Measurements from ENCODE around the gene MAPK7. TPM values are rescaled to one million over a fixed set of nuclear protein-coding genes. Genes with fewer than 3 reads are reported as not detected.
A peak's percentile ranks its signal among the peaks of the same experiment; 100 is the strongest.

The MAPK7 gene
- total and polyA plus RNA-seq, 2 of the 4 experiments (the other 2 are of a cell fraction): 9.7 to 25.4 TPM

- Histone ChIP-seq H3K14ac (replicated peaks; ENCODE audit: low read depth, low read length) (peak overlapping the region; percentile 41), H3K36me3 (ENCODE audit: control insufficient read depth, insufficient read depth, low read length) (peaks cover 28% of the 10 kb centered on the region), H2AK9ac (replicated peaks; ENCODE audit: low read depth, low read length, poor library complexity) (peak overlapping the region; percentile 84), H2BK15ac (ENCODE audit: low read depth, low read length) (peak overlapping the region; percentile 27; the same call in 2 of the 3 replicates), H3K4me3 (ENCODE audit: insufficient read depth, low read depth, low read length) (no peak overlapping the region), H2AK5ac (ENCODE audit: low read depth, low read length) (peak overlapping the region; percentile 94), H2BK20ac (ENCODE audit: low read depth, low read length) (peak overlapping the region; percentile 84), H3K9ac (ENCODE audit: low read depth, low read length) (peak overlapping the region; percentile 54), H3K27me3 (ENCODE audit: control insufficient read depth, insufficient read depth, low read length) (no peaks in the 10 kb centered on the region), H4K5ac (ENCODE audit: low read depth, low read length) (peak overlapping the region; percentile 53), H4K8ac (ENCODE audit: low read depth in 2 of 2, low read length in 2 of 2) (peak overlapping the region; percentile 11 to 85), H2AFZ (replicated peaks; ENCODE audit: low read length, poor library complexity) (peak overlapping the region; percentile 84), H3K9me3 (ENCODE audit: control insufficient read depth, insufficient read depth, low read length) (no peaks in the 10 kb centered on the region), H3K9me1 (ENCODE audit: insufficient read depth, low read length) (peaks cover 40% of the 10 kb centered on the region), H3K4me1 (ENCODE audit: control insufficient read depth, insufficient read depth, low read length) (peaks cover 47% of the 10 kb centered on the region), H3K56ac (ENCODE audit: extremely low read depth, insufficient read depth, low read length) (peak overlapping the region; percentile 45; the same call in 1 of the 2 replicates), H2BK120ac (ENCODE audit: low read depth, low read length) (peak overlapping the region; percentile 86), H3K79me1 (ENCODE audit: low read depth in 1 of 2, low read length in 2 of 2) (peaks cover 9 to 33% of the 10 kb centered on the region in 2 experiments), H3K23ac (ENCODE audit: low read depth, low read length) (peak overlapping the region; percentile 46), H3K27ac (ENCODE audit: insufficient read depth, low read length) (peak overlapping the region; percentile 95), H3K18ac (ENCODE audit: low read depth, low read length) (peak overlapping the region; percentile 73), H3K4ac (ENCODE audit: low read depth, low read length) (peak overlapping the region; percentile 79), H3K4me2 (ENCODE audit: low read depth, low read length) (peak overlapping the region; percentile 36), H2BK5ac (ENCODE audit: low read depth, low read length, poor library complexity, severe bottlenecking) (peak overlapping the region; percentile 92), H4K20me1 (ENCODE audit: insufficient read depth, low read length) (peaks cover 19% of the 10 kb centered on the region), H4K91ac (ENCODE audit: insufficient read depth, low read depth, low read length) (peak overlapping the region; percentile 71)
- ChIA-PET POLR2A (ENCODE audit: unreplicated experiment) (interaction anchor here (2.2 kb wide), 1 partner anchor 10 kb away, joined by 12 read pairs; the partner anchor contains the start of gene MAPK7), CTCF (no interaction called here)
- no TSS peak for BruUV-seq (replicated peaks)
- in situ Hi-C loops (cut with MboI; ENCODE audit: low sequenced_read_pairs): no loop called here
- DNase-seq (peak; percentile 76), ATAC-seq (ENCODE audit: low read depth) (no peak; the same call in 1 of the 2 replicates)
- dilution Hi-C loops (cut with HindIII; ENCODE audit: low sequenced_read_pairs, unreplicated experiment): no loop called here
- WGBS, 2 experiments (ENCODE audit: extremely low coverage in 2 of 2, insufficient read length in 1 of 2): no CpG with 5 or more reads among the region's 2 CpGs
- TF ChIP-seq CEBPB (IDR thresholded peaks at IDR 0.05; ENCODE audit: low read depth, low read length) (0 out of 2 replicates have a peak, but pooled peaks have one; percentile 44), RCOR1 (IDR thresholded peaks at IDR 0.05; ENCODE audit: insufficient replicate concordance, low read length) (no peak)
- intact Hi-C loops (cut with micrococcal nuclease): loop anchor here (1.0 to 2.0 kb wide), 2 partner anchors 26 to 121 kb away; partner anchors contain the start of gene B9D1
Measured at GRCh38 chr17:19387921-19388521, 9.7 kb downstream of the MAPK7 start.

Data from IMR-90 (cell line).